Naive thymus-derived CD8-positive, alpha-beta T cell (primary cell): ENCODE measurements around the gene GTF2E1. TPM values are rescaled to one million over a fixed set of nuclear protein-coding genes. Genes with fewer than 3 reads are reported as not detected.
"Not testable (repeated sequence)": the region's sequence is repeated elsewhere in the genome, so short reads cannot be mapped to it uniquely, and the experiment has no call there.

Experiments
- ATAC-seq, 2 donors: fragments of 150-1000 bp; cut with Tn5 transposase in 1 of 2; sonication (Bioruptor Pico), chemical (Tn5 transposase) in 1 of 2; 1 replicate in 1 of 2; 2 replicates in 1 of 2; pipeline ENCODE4 v1.10.0; 2021; ENCODE audit warnings: mild to moderate bottlenecking in 2 of 2, moderate library complexity in 2 of 2
- POLR2A ChIA-PET: fragments of 350-600 bp; sonication (Branson Sonifier 250); formaldehyde crosslinking; loops from one replicate; lab custom pipeline; 2021; ENCODE audit warnings: antibody characterized with exemption; lab: Charles Lee
- DNase-seq, 10 donors: peaks; one replicate each; pipeline versions ENCODE4 v3.0.0 to v3.0.0-alpha.2; 2020 to 2022
- H3K27ac Mint-ChIP-seq, 10 donors: one replicate each; pipeline ENCODE4 v1.8.0; 2020 to 2022; ENCODE audit warnings: mild to moderate bottlenecking in 10 of 10, mixed read lengths in 10 of 10, moderate library complexity in 4 of 10, inconsistent platforms in 1 of 10
- H3K27me3 Mint-ChIP-seq, 5 donors: one replicate each; pipeline ENCODE4 v1.8.0; 2021 to 2022; ENCODE audit warnings: mixed read lengths in 5 of 5
- H3K36me3 Mint-ChIP-seq, 3 donors: one replicate each; pipeline ENCODE4 v1.8.0; 2020 to 2022; ENCODE audit warnings: mixed read lengths in 3 of 3, mild to moderate bottlenecking in 2 of 3, inconsistent platforms in 1 of 3
- H3K4me1 Mint-ChIP-seq, 4 donors: one replicate each; pipeline ENCODE4 v1.8.0; 2021 to 2022; ENCODE audit warnings: mixed read lengths in 4 of 4
- H3K4me3 Mint-ChIP-seq, 10 donors: one replicate each; pipeline ENCODE4 v1.8.0; 2020 to 2022; ENCODE audit warnings: mild to moderate bottlenecking in 10 of 10, mixed read lengths in 10 of 10, moderate library complexity in 6 of 10, inconsistent platforms in 1 of 10
- H3K9me3 Mint-ChIP-seq, 9 donors: one replicate each; pipeline ENCODE4 v1.8.0; 2020 to 2022; ENCODE audit warnings: mixed read lengths in 9 of 9, mild to moderate bottlenecking in 3 of 9, inconsistent platforms in 1 of 9, moderate library complexity in 1 of 9
- polyA plus RNA-seq, 3 donors: library from polyadenylated mRNA; unstranded; fragments of 300-500 nt; fragmentation: Illumina TruSeq; gene quantifications; one replicate each; pipeline ENCODE4 v1.2.3, GENCODE V29; 2021
- total RNA-seq, 8 experiments: library from RNA in 2 of 8; stranded (reverse) in 2 of 8; gene quantifications; one replicate each; pipeline ENCODE4 v1.2.3 and lab custom pipeline; 2021 to 2026

The GTF2E1 gene
- total and polyA plus RNA-seq, 5 experiments from 2014 or later, result 10.9 to 26.5 (median 15.9) TPM

DNA sequence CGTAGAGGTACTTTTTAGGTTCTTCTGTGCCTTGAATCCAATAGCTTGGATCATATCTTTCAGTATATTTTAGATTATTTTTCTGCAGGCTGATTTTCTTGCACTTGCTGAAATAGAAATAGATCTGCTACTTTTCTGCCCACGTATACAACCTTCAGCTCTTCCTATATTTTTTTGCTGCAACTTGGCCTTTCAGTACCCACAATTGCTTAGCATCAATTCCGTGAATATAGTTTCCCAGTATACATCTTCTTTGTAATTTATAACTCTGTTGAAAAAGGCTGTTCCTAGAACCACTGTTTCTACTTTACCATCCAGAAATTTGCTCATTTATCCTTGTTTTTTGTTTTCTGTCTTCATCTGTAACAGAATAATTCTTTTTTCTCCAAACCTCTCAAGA, 36.2 kb downstream of the GTF2E1 start:
- Mint-ChIP-seq H3K27me3 (no peaks in the 10 kb centered on the region), H3K27ac (peak overlapping the region in 6 of 10 donors; percentile 5 to 43 (median 24)), H3K9me3 (no peaks in the 10 kb centered on the region), H3K4me1 (peaks cover 0 to 4% (median 1%) of the 10 kb centered on the region in 4 donors), H3K36me3 (peaks cover 5 to 44% (median 19%) of the 10 kb centered on the region in 3 donors), H3K4me3 (no peak overlapping the region)
- ATAC-seq, result no peak
- POLR2A ChIA-PET, result no interaction called here
- no peak for DNase-seq

DNA sequence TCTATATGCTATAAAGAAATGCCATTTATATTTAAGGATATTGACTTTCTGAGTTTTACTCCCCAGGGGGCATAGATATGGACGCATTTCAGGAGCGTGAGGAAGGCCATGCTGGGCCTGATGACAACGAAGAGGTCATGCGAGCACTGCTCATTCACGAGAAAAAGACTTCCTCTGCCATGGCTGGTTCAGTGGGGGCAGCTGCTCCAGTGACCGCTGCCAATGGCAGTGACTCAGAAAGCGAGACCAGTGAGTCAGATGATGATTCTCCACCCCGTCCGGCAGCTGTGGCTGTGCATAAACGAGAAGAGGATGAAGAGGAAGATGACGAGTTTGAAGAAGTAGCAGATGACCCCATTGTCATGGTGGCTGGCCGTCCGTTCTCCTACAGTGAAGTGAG, 38.4 kb downstream of the GTF2E1 start:
- no peak for ATAC-seq
- Mint-ChIP-seq H3K36me3 (peaks cover 5 to 48% (median 26%) of the 10 kb centered on the region in 3 donors), H3K4me3 (no peak overlapping the region), H3K9me3 (no peaks in the 10 kb centered on the region), H3K4me1 (peaks cover 0 to 4% (median 1%) of the 10 kb centered on the region in 4 donors), H3K27me3 (no peaks in the 10 kb centered on the region), H3K27ac (peak overlapping the region in 2 of 10 donors; percentile 38 to 81)
- POLR2A ChIA-PET, result no interaction called here
- no peak for DNase-seq

DNA sequence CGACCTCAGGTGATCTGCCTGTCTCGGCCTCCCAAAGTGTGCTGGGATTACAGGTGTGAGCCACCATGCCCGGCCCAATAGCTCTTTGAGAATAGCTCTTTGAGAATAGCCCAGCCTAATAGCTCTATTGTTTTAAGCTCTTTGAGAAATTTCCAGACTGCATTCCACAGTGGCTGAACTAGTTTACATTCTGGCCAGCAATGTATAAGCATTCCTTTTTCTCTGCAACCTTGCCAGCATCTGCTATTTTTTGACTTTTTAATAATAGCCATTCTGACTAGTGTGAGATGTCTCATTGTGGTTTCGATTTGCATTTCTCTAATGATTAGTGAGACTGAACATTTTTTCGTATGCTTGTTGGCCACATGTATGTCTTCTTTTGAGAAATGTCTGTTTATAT, 43.3 kb downstream of the GTF2E1 start:
- H3K9me3 Mint-ChIP-seq, H3K4me3 Mint-ChIP-seq, H3K27ac Mint-ChIP-seq, H3K4me1 Mint-ChIP-seq, DNase-seq, ATAC-seq, H3K27me3 Mint-ChIP-seq: not testable (repeated sequence)
- peaks cover 5 to 28% (median 18%) of the 10 kb centered on the region in 3 donors for H3K36me3 Mint-ChIP-seq
- POLR2A ChIA-PET, result interaction anchor here (1.3 kb wide), 1 partner anchor 190 kb away, joined by 3 read pairs; the partner anchor contains the start of gene NDUFB4

DNA sequence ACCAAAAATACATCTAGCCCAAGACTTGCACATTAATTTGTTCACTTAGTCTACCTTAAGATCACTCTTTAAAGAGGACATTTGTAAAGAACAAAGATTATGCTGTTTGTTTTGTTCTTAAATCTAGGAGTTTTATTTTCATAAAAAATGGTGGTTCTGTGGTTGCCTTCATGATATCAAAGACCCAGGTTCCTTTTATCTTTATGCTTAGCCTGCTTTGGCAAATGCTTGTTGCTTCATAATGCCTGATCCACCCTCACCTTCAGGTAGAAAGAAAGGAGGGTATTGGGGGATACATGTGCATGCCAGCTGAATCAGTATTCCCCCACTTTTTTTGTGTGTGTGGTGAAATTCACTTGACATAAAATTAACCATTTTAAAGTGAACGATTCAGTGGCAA, 48.5 kb downstream of the GTF2E1 start:
- Mint-ChIP-seq H3K27ac (peak overlapping the region in 2 of 10 donors; percentile 37 to 56), H3K4me3 (no peak overlapping the region), H3K9me3 (no peaks in the 10 kb centered on the region), H3K36me3 (peaks cover 0 to 2% (median 0%) of the 10 kb centered on the region in 3 donors), H3K27me3 (peaks cover 0 to 1% (median 0%) of the 10 kb centered on the region in 5 donors), H3K4me1 (peaks cover 8 to 19% (median 15%) of the 10 kb centered on the region in 4 donors)
- POLR2A ChIA-PET, result no interaction called here
- ATAC-seq (peak; percentile 51 to 54), DNase-seq (peak in 3 of 10 donors; percentile 9 to 39 (median 36))

DNA sequence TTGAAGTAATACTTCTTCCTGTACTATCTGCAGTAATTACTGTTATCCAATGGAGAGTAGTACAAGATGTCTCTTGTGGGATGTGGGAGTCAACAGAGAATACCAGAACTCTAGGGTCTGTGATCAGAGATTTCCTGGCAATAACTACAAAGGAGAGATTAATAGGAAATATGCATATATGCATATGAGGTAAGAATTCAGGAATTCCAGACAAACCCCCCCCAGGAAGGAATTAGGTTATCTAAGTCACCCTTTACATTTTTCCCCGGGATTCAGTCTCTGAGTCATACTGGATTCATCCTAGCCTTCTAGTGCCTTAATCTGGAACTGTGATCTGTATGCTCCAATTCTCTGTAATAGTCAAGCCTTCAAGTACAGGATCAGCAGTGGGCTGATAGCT, 49.4 kb downstream of the GTF2E1 start:
- DNase-seq, result no peak
- POLR2A ChIA-PET, result no interaction called here
- no peak for ATAC-seq
- Mint-ChIP-seq H3K36me3 (no peaks in the 10 kb centered on the region), H3K9me3 (no peaks in the 10 kb centered on the region), H3K4me3 (no peak overlapping the region), H3K4me1 (peaks cover 8 to 19% (median 15%) of the 10 kb centered on the region in 4 donors), H3K27me3 (peaks cover 0 to 1% (median 0%) of the 10 kb centered on the region in 5 donors), H3K27ac (peak overlapping the region in 1 of 10 donors; percentile 22)

DNA sequence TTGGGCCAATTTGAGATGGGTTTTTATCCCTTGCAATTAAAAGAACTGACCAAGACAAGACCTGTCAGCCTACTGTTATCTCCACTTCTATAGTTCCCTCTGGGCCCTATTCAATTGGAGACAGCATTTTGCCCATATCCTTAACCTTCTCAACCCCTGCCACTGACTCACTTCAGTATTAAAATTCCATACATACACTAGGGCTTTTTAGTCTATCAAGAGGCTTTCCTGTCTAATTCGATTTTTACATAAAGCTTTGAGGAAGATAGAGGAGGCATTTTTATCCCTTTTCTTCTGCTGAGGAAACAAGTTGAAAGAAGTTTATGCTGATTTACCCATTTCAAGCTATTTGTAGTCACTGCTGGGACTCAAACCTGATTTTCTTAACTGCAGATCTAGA, 51.1 kb downstream of the GTF2E1 start:
- no peaks in the 10 kb centered on the region for H3K9me3 Mint-ChIP-seq
- H3K4me1 Mint-ChIP-seq, result peaks cover 8 to 19% (median 15%) of the 10 kb centered on the region in 4 donors
- ATAC-seq (no peak), DNase-seq (no peak)
- peaks cover 0 to 1% (median 0%) of the 10 kb centered on the region in 5 donors for H3K27me3 Mint-ChIP-seq
- no peaks in the 10 kb centered on the region for H3K36me3 Mint-ChIP-seq
- no peak overlapping the region for H3K4me3 Mint-ChIP-seq
- H3K27ac Mint-ChIP-seq, result peak overlapping the region in 1 of 10 donors; percentile 82
- POLR2A ChIA-PET, result interaction anchor here (0.6 kb wide), 1 partner anchor 687 kb away, joined by 3 read pairs; no protein-coding TSS in a partner anchor

DNA sequence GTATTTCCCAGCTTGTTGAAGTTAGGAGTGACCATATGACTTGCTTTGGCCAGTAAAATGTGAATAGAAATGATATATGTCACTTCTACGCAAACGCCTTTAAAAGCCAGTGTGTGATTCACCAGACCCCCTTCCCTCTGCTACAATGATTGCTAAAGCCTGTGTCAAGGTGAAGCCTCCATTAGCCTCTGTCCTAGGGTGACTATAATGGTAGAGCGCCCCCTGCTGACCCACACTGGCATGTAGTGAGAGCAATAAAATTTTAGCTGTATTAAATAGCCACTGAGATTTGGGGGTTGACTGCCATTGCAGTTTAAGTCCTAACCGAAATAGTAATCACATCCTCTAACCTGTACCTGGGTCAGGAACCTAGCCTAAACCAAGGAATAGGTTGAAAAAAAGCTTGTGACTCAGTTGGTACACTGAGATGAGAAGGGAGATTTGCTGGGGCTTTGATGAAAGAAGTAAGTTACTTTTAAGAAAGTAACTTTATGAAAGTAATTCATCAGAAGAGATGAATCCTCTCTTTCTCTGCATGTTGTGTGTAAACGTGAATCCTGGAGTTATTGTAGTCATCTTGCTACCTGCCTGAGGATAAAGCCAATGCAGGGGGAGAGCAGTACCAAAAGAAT, 52.6 kb downstream of the GTF2E1 start:
- H3K4me1 Mint-ChIP-seq, result peaks cover 8 to 19% (median 15%) of the 10 kb centered on the region in 4 donors
- H3K27ac Mint-ChIP-seq, result peak overlapping the region in 1 of 10 donors; percentile 3
- no peaks in the 10 kb centered on the region for H3K9me3 Mint-ChIP-seq
- peaks cover 0 to 1% (median 0%) of the 10 kb centered on the region in 5 donors for H3K27me3 Mint-ChIP-seq
- no peak overlapping the region for H3K4me3 Mint-ChIP-seq
- H3K36me3 Mint-ChIP-seq, result no peaks in the 10 kb centered on the region
- peak; percentile 59 to 92 (median 76) for DNase-seq
- POLR2A ChIA-PET, result interaction anchor here (0.7 to 1.3 kb wide), 4 partner anchors 229 to 236 kb away, joined by 3 to 8 read pairs (median 6); no protein-coding TSS in a partner anchor
- ATAC-seq, result peak; percentile 96 to 98

DNA sequence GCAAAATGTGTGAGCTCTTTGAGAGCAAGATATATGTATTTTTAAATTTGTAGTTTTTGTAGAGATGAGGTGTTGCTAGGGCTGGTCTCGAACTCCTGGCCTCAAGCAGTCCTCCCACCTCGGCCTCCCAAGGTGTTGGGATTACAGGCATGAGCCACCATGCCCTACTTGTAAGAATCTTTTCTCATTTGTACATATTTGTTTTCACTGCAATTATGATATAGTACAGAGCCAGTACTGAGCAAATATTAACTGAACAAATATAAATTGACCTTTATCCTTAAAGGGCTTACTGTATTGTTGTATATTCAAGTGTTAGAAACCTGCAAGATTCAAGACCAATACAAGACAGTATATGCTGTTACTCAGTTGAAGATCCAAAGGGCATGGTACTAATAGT, 53.4 kb downstream of the GTF2E1 start:
- Mint-ChIP-seq H3K27me3 (peaks cover 0 to 1% (median 0%) of the 10 kb centered on the region in 5 donors), H3K36me3 (no peaks in the 10 kb centered on the region), H3K4me1 (peaks cover 5 to 13% (median 9%) of the 10 kb centered on the region in 4 donors), H3K27ac (no peak overlapping the region), H3K4me3 (no peak overlapping the region), H3K9me3 (no peaks in the 10 kb centered on the region)
- POLR2A ChIA-PET, result no interaction called here
- DNase-seq (no peak), ATAC-seq (no peak)

DNA sequence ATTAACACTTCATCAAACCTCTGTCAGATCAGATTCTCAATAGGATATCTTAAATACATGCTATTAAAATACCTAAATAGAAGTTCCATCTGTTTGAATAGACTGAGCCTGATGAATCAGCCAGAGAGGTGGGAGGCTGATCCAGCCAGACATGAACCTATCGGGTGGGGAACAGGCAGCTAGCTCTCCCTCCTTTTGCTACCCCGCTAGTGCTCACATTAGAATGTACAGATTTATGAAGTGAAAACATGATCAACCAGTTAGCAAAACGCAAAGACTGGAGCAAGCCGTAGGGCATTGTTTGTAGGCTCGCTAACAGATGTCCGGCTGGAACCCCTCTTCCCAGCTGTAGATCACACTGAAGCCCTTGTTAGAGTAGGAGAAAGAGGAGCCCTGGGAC, 54.4 kb downstream of the GTF2E1 start:
- POLR2A ChIA-PET, result no interaction called here
- Mint-ChIP-seq H3K4me1 (peaks cover 0 to 3% (median 0%) of the 10 kb centered on the region in 4 donors), H3K27me3 (peaks cover 0 to 2% (median 0%) of the 10 kb centered on the region in 5 donors), H3K9me3 (no peaks in the 10 kb centered on the region), H3K36me3 (no peaks in the 10 kb centered on the region), H3K4me3 (no peak overlapping the region), H3K27ac (no peak overlapping the region)
- ATAC-seq, result no peak
- DNase-seq, result no peak

DNA sequence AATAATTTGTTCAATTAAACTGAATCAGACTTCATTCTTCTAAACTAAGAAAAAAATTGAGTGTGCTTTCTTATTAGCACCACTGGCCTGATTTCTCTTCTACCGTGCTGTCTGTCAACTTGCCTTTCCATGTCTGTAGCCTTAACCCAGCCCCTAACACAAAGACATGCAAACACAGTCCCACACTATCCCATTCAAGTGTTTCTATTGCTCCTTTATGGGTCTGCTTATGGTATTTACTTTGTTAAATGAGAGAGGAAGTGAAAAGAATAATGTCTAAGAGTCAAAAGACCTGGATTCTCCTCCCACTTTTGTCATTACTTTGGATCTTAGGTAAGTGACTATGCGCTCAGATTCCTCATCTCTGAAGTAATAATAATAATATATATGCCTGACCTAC, 55.3 kb downstream of the GTF2E1 start:
- no peak overlapping the region for H3K4me3 Mint-ChIP-seq
- ATAC-seq (no peak), DNase-seq (no peak)
- H3K9me3 Mint-ChIP-seq, result no peaks in the 10 kb centered on the region
- no peaks in the 10 kb centered on the region for H3K4me1 Mint-ChIP-seq
- POLR2A ChIA-PET, result no interaction called here
- no peak overlapping the region for H3K27ac Mint-ChIP-seq
- no peaks in the 10 kb centered on the region for H3K36me3 Mint-ChIP-seq
- H3K27me3 Mint-ChIP-seq, result peaks cover 0 to 5% (median 0%) of the 10 kb centered on the region in 5 donors

DNA sequence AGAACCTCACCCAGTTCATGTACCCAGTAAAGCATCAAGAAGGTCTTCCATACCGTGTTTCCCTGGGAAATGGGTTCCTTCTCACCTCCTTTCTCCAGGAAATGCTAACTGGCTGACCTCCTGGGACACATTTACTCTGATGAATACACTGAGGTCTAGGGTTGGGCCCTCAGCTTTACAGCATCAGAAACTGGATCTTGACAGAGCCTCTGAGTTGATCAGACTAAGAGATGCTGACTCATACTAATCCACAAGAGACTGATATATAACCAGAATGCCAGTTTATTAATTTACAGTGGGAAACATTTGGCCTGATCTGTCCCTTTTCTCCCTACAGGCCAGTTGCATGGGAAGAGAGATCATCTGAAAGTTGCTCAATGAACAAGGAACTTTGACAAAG, 55.8 kb downstream of the GTF2E1 start:
- peaks cover 0 to 5% (median 0%) of the 10 kb centered on the region in 5 donors for H3K27me3 Mint-ChIP-seq
- H3K9me3 Mint-ChIP-seq, result no peaks in the 10 kb centered on the region
- no peaks in the 10 kb centered on the region for H3K36me3 Mint-ChIP-seq
- DNase-seq (no peak), ATAC-seq (no peak)
- no peaks in the 10 kb centered on the region for H3K4me1 Mint-ChIP-seq
- no peak overlapping the region for H3K27ac Mint-ChIP-seq
- POLR2A ChIA-PET, result no interaction called here
- H3K4me3 Mint-ChIP-seq, result no peak overlapping the region

DNA sequence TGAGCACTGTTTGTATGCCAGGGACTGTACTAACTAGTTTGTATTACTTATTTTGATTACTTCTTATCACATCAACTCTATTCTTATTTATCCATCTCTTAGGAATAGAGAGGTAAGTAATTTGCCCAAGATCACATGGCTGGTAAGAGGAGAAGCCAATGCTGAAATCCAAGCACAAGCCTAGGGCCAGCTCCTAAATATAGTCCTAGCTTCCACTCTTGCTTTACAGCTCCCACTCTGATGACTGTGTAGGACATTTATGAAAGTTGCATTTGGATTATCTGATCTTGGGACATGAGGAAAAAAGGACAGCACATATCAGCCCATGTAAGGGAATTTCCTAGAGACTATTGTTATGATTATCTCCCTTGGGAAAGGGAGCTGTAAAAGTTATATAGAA, 58.1 kb downstream of the GTF2E1 start:
- ATAC-seq (no peak), DNase-seq (no peak)
- H3K36me3 Mint-ChIP-seq, result no peaks in the 10 kb centered on the region
- POLR2A ChIA-PET, result no interaction called here
- no peaks in the 10 kb centered on the region for H3K9me3 Mint-ChIP-seq
- peaks cover 2 to 10% (median 5%) of the 10 kb centered on the region in 5 donors for H3K27me3 Mint-ChIP-seq
- H3K4me1 Mint-ChIP-seq, result no peaks in the 10 kb centered on the region
- no peak overlapping the region for H3K4me3 Mint-ChIP-seq
- no peak overlapping the region for H3K27ac Mint-ChIP-seq

DNA sequence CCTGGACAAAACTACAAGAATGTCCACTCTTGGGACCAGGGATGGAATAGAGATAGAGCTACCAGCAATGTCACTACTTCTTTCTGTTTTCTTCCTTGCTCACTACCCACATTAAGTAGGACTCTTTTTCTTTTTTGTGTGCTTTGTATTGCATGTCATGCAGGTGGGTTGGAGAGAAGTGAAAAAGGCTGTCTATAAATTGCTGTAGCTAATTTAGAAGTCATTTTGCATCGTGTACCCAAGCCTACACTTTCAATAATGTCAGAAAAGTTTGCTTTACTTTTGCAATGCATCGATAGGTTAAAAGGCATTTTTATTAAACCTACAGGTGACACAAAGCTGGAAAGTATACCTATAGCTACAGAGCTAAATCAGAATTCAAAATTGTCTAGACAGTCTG, 58.9 kb downstream of the GTF2E1 start:
- Mint-ChIP-seq H3K4me1 (no peaks in the 10 kb centered on the region), H3K9me3 (no peaks in the 10 kb centered on the region), H3K27ac (no peak overlapping the region), H3K4me3 (no peak overlapping the region), H3K36me3 (no peaks in the 10 kb centered on the region), H3K27me3 (peaks cover 4 to 13% (median 10%) of the 10 kb centered on the region in 5 donors)
- POLR2A ChIA-PET, result no interaction called here
- DNase-seq, result no peak
- no peak for ATAC-seq
